Limb (tissue), 2 donors: ENCODE results near the gene CEL.

Source experiments
- DNase-seq, 2 donors: peaks; one replicate each; pipeline ENCODE4 v3.0.0-alpha.2; 2016; ENCODE audit errors: extremely low spot score in 2 of 2

The CEL gene

GRCh38 chr9:133103183-133103986 lies 41.6 kb downstream of the CEL start:
- DNase-seq: peak in 1 of 2 donors; percentile 79

GRCh38 chr9:133103987-133104505 lies 42.3 kb downstream of the CEL start:
- peak in 1 of 2 donors; percentile 28 for DNase-seq

- no peak for DNase-seq
Measured at GRCh38 chr9:133104718-133105460, 43.1 kb downstream of the CEL start.

- DNase-seq: no peak
Measured at GRCh38 chr9:133105461-133105770, 43.6 kb downstream of the CEL start.

- DNase-seq: peak in 1 of 2 donors; percentile 24
Measured at GRCh38 chr9:133106511-133107244, 44.9 kb downstream of the CEL start.

GRCh38 chr9:133107245-133107722 lies 45.5 kb downstream of the CEL start:
- no peak for DNase-seq

- DNase-seq: no peak
Measured at GRCh38 chr9:133107961-133108793, 46.4 kb downstream of the CEL start.

GRCh38 chr9:133108794-133109641 lies 47.2 kb downstream of the CEL start:
- peak in 1 of 2 donors; percentile 27 for DNase-seq

GRCh38 chr9:133109931-133110650 lies 48.3 kb downstream of the CEL start:
- DNase-seq: no peak

- peak in 1 of 2 donors; percentile 20 for DNase-seq
Measured at GRCh38 chr9:133111808-133112662, 50.3 kb downstream of the CEL start.

GRCh38 chr9:133112663-133113026 lies 50.9 kb downstream of the CEL start:
- no peak for DNase-seq

- peak in 1 of 2 donors; percentile 31 for DNase-seq
Measured at GRCh38 chr9:133113163-133113948, 51.6 kb downstream of the CEL start.

GRCh38 chr9:133113949-133114885 lies 52.4 kb downstream of the CEL start:
- peak in 1 of 2 donors; percentile 71 for DNase-seq

- DNase-seq: peak in 1 of 2 donors; percentile 24
Measured at GRCh38 chr9:133114886-133115603, 53.3 kb downstream of the CEL start.

- peak in 1 of 2 donors; percentile 31 for DNase-seq
Measured at GRCh38 chr9:133115604-133116345, 54.0 kb downstream of the CEL start.
